Psoas muscle (tissue), 8 donors: ENCODE results near the gene ADH1C. TPM values are rescaled to one million over a fixed set of nuclear protein-coding genes. Genes with fewer than 3 reads are reported as not detected.
"Not testable (repeated sequence)": the region's sequence is repeated elsewhere in the genome, so short reads cannot be mapped to it uniquely, and the experiment has no call there.

ENCODE experiments used
- ATAC-seq, 4 donors: fragments of 200-7000 bp; cut with Tn5 transposase; one replicate each; pipeline ENCODE4 v1.9.1; 2020; ENCODE audit warnings: moderate library complexity in 3 of 4, mild to moderate bottlenecking in 2 of 4
- DNase-seq, 2 donors: peaks; one replicate each; pipeline ENCODE4 v3.0.0-alpha.2; 2020
- H3K27ac ChIP-seq: fragments of 200-600 bp; one replicate; pipeline ENCODE4 v1.8.0; 2022
- H3K27me3 ChIP-seq, 3 donors: fragments of 200-600 bp in 1 of 3; one replicate each; pipeline versions ENCODE4 v1.6.1 to v1.8.0; 2013 to 2022; ENCODE audit warnings: low read length in 2 of 3, mild to moderate bottlenecking in 2 of 3, moderate library complexity in 1 of 3; ENCODE audit not compliant: insufficient read depth in 3 of 3
- H3K36me3 ChIP-seq, 2 donors: fragments of 200-600 bp in 1 of 2; one replicate each; pipeline versions ENCODE4 v1.6.1 to v1.8.0; 2013 to 2022; ENCODE audit warnings: low read depth in 1 of 2, mild to moderate bottlenecking in 1 of 2, moderate library complexity in 1 of 2; ENCODE audit not compliant: insufficient read depth in 1 of 2
- H3K4me1 ChIP-seq: fragments of 200-600 bp; one replicate; pipeline ENCODE4 v1.8.0; 2022
- H3K4me3 ChIP-seq: fragments of 200-600 bp; one replicate; pipeline ENCODE4 v1.8.0; 2022; ENCODE audit warnings: mild to moderate bottlenecking
- H3K9me3 ChIP-seq: fragments of 200-600 bp; one replicate; pipeline ENCODE4 v1.8.0; 2022
- CTCF ChIP-seq: fragments of 200-600 bp; IDR thresholded peaks from one replicate; pipeline ENCODE4 v1.8.0; 2022; ENCODE audit warnings: antibody characterized with exemption
- WGBS, 3 donors: extraction: QIAGEN DNeasy Blood & Tissue Kit; methylation state at CpG; one replicate each; pipeline versions ENCODE4 v1.1.6 to v1.1.7; 2013; 5-methylcytosine and 5-hydroxymethylcytosine counted together
- intact Hi-C, 2 donors: fragments of 100-400 bp; cut with DNase I; formaldehyde crosslinking; loops; one replicate each; pipeline versions ENCODE4 v1.11.0 to v1.14.2; 2022
- polyA plus RNA-seq, 3 donors: library from polyadenylated mRNA; stranded (reverse); fragments of 200-250 nt; gene quantifications; one replicate each; pipeline ENCODE4 v1.2.3, GENCODE V29; 2013
- total RNA-seq, 4 donors: library from RNA; stranded (reverse); fragmentation: NEBNext Ultra II Directional in 2 of 4; extraction: Animal tissue kit (Norgen Biotek cat#: 25700) in 2 of 4; gene quantifications; one replicate each; pipeline versions ENCODE4 v1.2.1 to v1.2.4, GENCODE V29; 2021 to 2023
- donor health status: healthy with polysubstance abuse.
- donor health status: DM: no; HTN: no; CAD: no; lungs with moderate emphysema.
- donor health status: Bipolar disorder and iron deficiency.
- donor health status: healthy.
- donor health status: DM: yes; HTN: yes; CAD: no.
- donor health status: DM: no; HTN: no; CAD: no.
- donor health status: DM: no; HTN: no; CAD: no.
- donor health status: DM: yes; HTN: yes; CAD: no.

ADH1C gene
- total and polyA plus RNA-seq, 7 donors = 1.8 to 10.6 (median 4.7) TPM

GRCh38 chr4:99323756-99324155 is 28.8 kb downstream of the ADH1C start:
- Histone ChIP-seq H3K36me3 (no peaks in the 10 kb centered on the region), H3K9me3 (peaks cover 4% of the 10 kb centered on the region), H3K27me3 (no peaks in the 10 kb centered on the region), H3K27ac (peak overlapping the region; percentile 71), H3K4me1 (peaks cover 28% of the 10 kb centered on the region), H3K4me3 (no peak overlapping the region)
- WGBS, 3 donors = 55 to 74% (median 74%) methylated on average over 1 of the region's 1 CpG
- TF ChIP-seq CTCF = no peak
- ATAC-seq (peak; percentile 90 to 98 (median 95)), DNase-seq (no peak)
- intact Hi-C loops = loop anchor here (5.0 to 10.0 kb wide), 2 partner anchors 391 to 669 kb away; partner anchors contain the start of gene TSPAN5 (in 1 of the 2)

GRCh38 chr4:99321241-99322191 is 31.0 kb downstream of the ADH1C start, which contains the start of gene ADH1B:
ADH1B (minus strand) TSS chr4:99321401; CDS start chr4:99321331, 70 bp downstream.
- DNase-seq (no peak), ATAC-seq (no peak)
- peaks cover 4% of the 10 kb centered on the region for H3K9me3 ChIP-seq
- no peaks in the 10 kb centered on the region for H3K36me3 ChIP-seq
- TF ChIP-seq CTCF = no peak
- intact Hi-C loops = loop anchor here (5.0 to 10.0 kb wide), 2 partner anchors 389 to 667 kb away; partner anchors contain the start of gene TSPAN5 (in 1 of the 2)
- WGBS, 3 donors = 53 to 59% (median 57%) methylated on average over 8 of the region's 8 CpGs
- H3K4me1 ChIP-seq = peaks cover 28% of the 10 kb centered on the region
- H3K27me3 ChIP-seq = no peaks in the 10 kb centered on the region
- H3K4me3 ChIP-seq = peak within 1 kb of the TSS; percentile 45
- peak within 1 kb of the TSS; percentile 6 for H3K27ac ChIP-seq

GRCh38 chr4:99317811-99318210 is 34.7 kb downstream of the ADH1C start:
- 84 to 89% (median 87%) methylated on average over 8 of the region's 8 CpGs for WGBS, 3 donors
- DNase-seq, H3K27ac ChIP-seq, H3K9me3 ChIP-seq, H3K36me3 ChIP-seq, intact Hi-C loops, H3K27me3 ChIP-seq, H3K4me1 ChIP-seq, ATAC-seq: not testable (repeated sequence)
- H3K4me3 ChIP-seq = peak overlapping the region; percentile 45

GRCh38 chr4:99317354-99317753 is 35.2 kb downstream of the ADH1C start:
- TF ChIP-seq CTCF = no peak
- H3K27me3 ChIP-seq = no peaks in the 10 kb centered on the region
- peak overlapping the region; percentile 45 for H3K4me3 ChIP-seq
- no peaks in the 10 kb centered on the region for H3K4me1 ChIP-seq
- DNase-seq = no peak
- H3K27ac ChIP-seq = no peak overlapping the region
- no peaks in the 10 kb centered on the region for H3K9me3 ChIP-seq
- no peaks in the 10 kb centered on the region for H3K36me3 ChIP-seq
- intact Hi-C loops = no loop called here
- WGBS, 3 donors = 78 to 83% (median 82%) methylated on average over 3 of the region's 3 CpGs
- no peak for ATAC-seq

- Histone ChIP-seq H3K36me3 (no peaks in the 10 kb centered on the region), H3K4me1 (no peaks in the 10 kb centered on the region), H3K27ac (no peak overlapping the region), H3K27me3 (no peaks in the 10 kb centered on the region), H3K4me3 (peak overlapping the region; percentile 10), H3K9me3 (no peaks in the 10 kb centered on the region)
- DNase-seq = no peak
- TF ChIP-seq CTCF = no peak
- intact Hi-C loops = no loop called here
- WGBS, 3 donors = 73 to 76% (median 75%) methylated on average over 6 of the region's 6 CpGs
- ATAC-seq = no peak
These were observed 36.7 kb downstream of the ADH1C start for GRCh38 chr4:99315839-99316238.
